Stomach (tissue), 9 donors: Measurements from ENCODE around the gene RASSF3. TPM values are rescaled to one million over a fixed set of nuclear protein-coding genes. Genes with fewer than 3 reads are reported as not detected.

ENCODE experiments used
- DNase-seq, 2 donors: peaks; one replicate each; pipeline versions ENCODE4 v3.0.0 to v3.0.0-alpha.2; 2013 to 2019
- H3K27ac ChIP-seq, 5 donors: fragments of 200-600 bp in 4 of 5; sonication (generic) in 4 of 5; one replicate each; pipeline ENCODE4 v1.5.1; 2013 to 2019; ENCODE audit warnings: mild to moderate bottlenecking in 1 of 5, moderate library complexity in 1 of 5
- H3K27me3 ChIP-seq, 3 donors: fragments of 200-600 bp; sonication (generic); one replicate each; pipeline ENCODE4 v1.5.1; 2017 to 2019; ENCODE audit warnings: mixed run types in 1 of 3
- H3K36me3 ChIP-seq, 4 donors: fragments of 200-600 bp; sonication (generic); 1 replicate in 3 of 4; 2 replicates in 1 of 4; pipeline ENCODE4 v1.5.1; 2016 to 2019
- H3K4me1 ChIP-seq, 4 donors: fragments of 200-600 bp; sonication (generic); one replicate each; pipeline ENCODE4 v1.5.1; 2016 to 2019
- H3K4me3 ChIP-seq, 4 donors: fragments of 200-600 bp; sonication (generic) in 3 of 4; one replicate each; pipeline ENCODE4 v1.5.1; 2016 to 2019; ENCODE audit warnings: mild to moderate bottlenecking in 1 of 4
- H3K9me3 ChIP-seq, 4 donors: fragments of 200-600 bp; sonication (generic); one replicate each; pipeline ENCODE4 v1.5.1; 2016 to 2019
- CTCF ChIP-seq, 7 experiments: fragments of 450-650 bp in 4 of 7; fragments of 200-600 bp in 3 of 7; sonication (generic) in 3 of 7; IDR thresholded peaks; one replicate each; pipeline ENCODE4 v1.5.1; 2016 to 2019; ENCODE audit warnings: antibody characterized with exemption in 7 of 7, control low read depth in 2 of 7, mild to moderate bottlenecking in 1 of 7
- EP300 ChIP-seq: sonication (generic); formaldehyde crosslinking; IDR thresholded peaks from one replicate; pipeline ENCODE4 v1.6.1; 2017; ENCODE audit warnings: antibody characterized with exemption
- POLR2A ChIP-seq, 4 donors: fragments of 450-650 bp; IDR thresholded peaks; one replicate each; pipeline ENCODE4 v1.6.1; 2016; ENCODE audit warnings: antibody characterized with exemption in 4 of 4, control low read depth in 2 of 4, mild to moderate bottlenecking in 1 of 4, moderate library complexity in 1 of 4
- POLR2AphosphoS5 ChIP-seq, 3 donors: sonication (generic); formaldehyde crosslinking; IDR thresholded peaks; one replicate each; pipeline ENCODE4 v1.6.1; 2016; ENCODE audit warnings: antibody characterized with exemption in 3 of 3
- WGBS, 5 donors: extraction: QIAGEN DNeasy Blood & Tissue Kit in 3 of 5; methylation state at CpG; one replicate each; pipeline versions ENCODE4 v1.1.5 to v1.1.7; 2013 to 2018; 5-methylcytosine and 5-hydroxymethylcytosine counted together
- intact Hi-C: fragments of 100-400 bp; cut with DNase I; formaldehyde crosslinking; loops from one replicate; pipeline ENCODE4 v1.15.1; 2023; ENCODE audit warnings: low total_unique reads
- polyA plus RNA-seq, 3 donors: library from polyadenylated mRNA; stranded (reverse); fragments of 200-250 nt; gene quantifications; one replicate each; pipeline ENCODE4 v1.2.3, GENCODE V29; 2013
- total RNA-seq, 5 donors: library from RNA; depleted of rRNA; stranded (reverse); fragments of >200 nt; gene quantifications; one replicate each; pipeline versions ENCODE4 v1.1.0 to v1.2.3, GENCODE V29; 2014 to 2016
- donor health status: healthy with polysubstance abuse.
- donor health status: Bipolar disorder and iron deficiency.
- donor health status: healthy.

RASSF3 gene
- total and polyA plus RNA-seq, 8 donors, result 29.3 to 109 (median 54.8) TPM

- WGBS, 5 donors, result 61 to 68% (median 65%) methylated on average over 5 of the region's 5 CpGs
- Histone ChIP-seq H3K36me3 (peaks cover 0 to 2% (median 0%) of the 10 kb centered on the region in 4 donors), H3K4me3 (no peak overlapping the region), H3K4me1 (peaks cover 22 to 99% (median 61%) of the 10 kb centered on the region in 4 donors), H3K27ac (peak overlapping the region in 2 of 5 donors; percentile 38 to 45), H3K27me3 (no peaks in the 10 kb centered on the region), H3K9me3 (no peaks in the 10 kb centered on the region)
- no peak for TF ChIP-seq POLR2AphosphoS5 (IDR thresholded peaks at IDR 0.05)
- no peak for TF ChIP-seq CTCF (IDR thresholded peaks at IDR 0.05)
- no peak for TF ChIP-seq EP300
- TF ChIP-seq POLR2A (IDR thresholded peaks at IDR 0.05), result no peak
- no peak for DNase-seq
- intact Hi-C loops, result no loop called here
Observed at GRCh38 chr12:64635356-64635998, 25.2 kb downstream of the RASSF3 start.

GRCh38 chr12:64636856-64637255, 26.6 kb downstream of the RASSF3 start:
- H3K36me3 ChIP-seq, result no peaks in the 10 kb centered on the region
- no peaks in the 10 kb centered on the region for H3K27me3 ChIP-seq
- DNase-seq, result no peak
- no peaks in the 10 kb centered on the region for H3K9me3 ChIP-seq
- H3K4me3 ChIP-seq, result no peak overlapping the region
- H3K27ac ChIP-seq, result peak overlapping the region in 2 of 5 donors; percentile 57 to 64
- intact Hi-C loops, result no loop called here
- H3K4me1 ChIP-seq, result peaks cover 22 to 94% (median 58%) of the 10 kb centered on the region in 4 donors
- no peak for TF ChIP-seq EP300
- TF ChIP-seq POLR2AphosphoS5 (IDR thresholded peaks at IDR 0.05), result no peak
- no peak for TF ChIP-seq POLR2A (IDR thresholded peaks at IDR 0.05)
- TF ChIP-seq CTCF (IDR thresholded peaks at IDR 0.05), result no peak
- 68 to 87% (median 81%) methylated on average over 2 of the region's 2 CpGs for WGBS, 5 donors

GRCh38 chr12:64639466-64639865, 29.2 kb downstream of the RASSF3 start:
- no peaks in the 10 kb centered on the region for H3K9me3 ChIP-seq
- intact Hi-C loops, result no loop called here
- 31 to 68% (median 48%) methylated on average over 1 of the region's 1 CpG for WGBS, 5 donors
- no peaks in the 10 kb centered on the region for H3K36me3 ChIP-seq
- H3K4me1 ChIP-seq, result peaks cover 15 to 87% (median 54%) of the 10 kb centered on the region in 4 donors
- DNase-seq, result peak in 1 of 2 donors; percentile 72
- no peaks in the 10 kb centered on the region for H3K27me3 ChIP-seq
- TF ChIP-seq POLR2A (IDR thresholded peaks at IDR 0.05), result no peak
- peak in 2 of 3 donors; percentile 36 to 52 for TF ChIP-seq POLR2AphosphoS5 (IDR thresholded peaks at IDR 0.05)
- peak overlapping the region in 4 of 5 donors; percentile 23 to 72 (median 61) for H3K27ac ChIP-seq
- H3K4me3 ChIP-seq, result no peak overlapping the region

GRCh38 chr12:64646318-64646717, 36.0 kb downstream of the RASSF3 start:
- Histone ChIP-seq H3K27ac (no peak overlapping the region), H3K36me3 (no peaks in the 10 kb centered on the region), H3K27me3 (no peaks in the 10 kb centered on the region), H3K9me3 (no peaks in the 10 kb centered on the region), H3K4me1 (peaks cover 9 to 88% (median 58%) of the 10 kb centered on the region in 4 donors), H3K4me3 (no peak overlapping the region)
- no peak for DNase-seq
- intact Hi-C loops, result no loop called here
- TF ChIP-seq POLR2A (IDR thresholded peaks at IDR 0.05), result no peak
- TF ChIP-seq POLR2AphosphoS5 (IDR thresholded peaks at IDR 0.05), result no peak
- no peak for TF ChIP-seq CTCF (IDR thresholded peaks at IDR 0.05)
- no peak for TF ChIP-seq EP300

- intact Hi-C loops, result no loop called here
Observed at GRCh38 chr12:64649487-64649886, 39.2 kb downstream of the RASSF3 start.

More at GRCh38 chr12:64649487-64649886, 39.2 kb downstream of the RASSF3 start:
- Histone ChIP-seq H3K4me3 (no peak overlapping the region), H3K27ac (peak overlapping the region; percentile 40 to 76 (median 65)), H3K9me3 (no peaks in the 10 kb centered on the region), H3K4me1 (peaks cover 13 to 92% (median 62%) of the 10 kb centered on the region in 4 donors), H3K36me3 (no peaks in the 10 kb centered on the region), H3K27me3 (no peaks in the 10 kb centered on the region)
- DNase-seq, result no peak
- WGBS, 5 donors, result 38 to 68% (median 54%) methylated on average over 6 of the region's 6 CpGs
- no peak for TF ChIP-seq POLR2A (IDR thresholded peaks at IDR 0.05)
- no peak for TF ChIP-seq POLR2AphosphoS5 (IDR thresholded peaks at IDR 0.05)
- TF ChIP-seq CTCF (IDR thresholded peaks at IDR 0.05), result no peak
- TF ChIP-seq EP300, result no peak
